Fibroblast of skin of left quadriceps (primary cell): ENCODE data around the gene NRG2.

Experiments
- DNase-seq, 2 experiments: peaks; one replicate each; pipeline ENCODE4 v3.0.0-alpha.2; 2013; ENCODE audit warnings: low read depth in 2 of 2

The NRG2 gene

DNA sequence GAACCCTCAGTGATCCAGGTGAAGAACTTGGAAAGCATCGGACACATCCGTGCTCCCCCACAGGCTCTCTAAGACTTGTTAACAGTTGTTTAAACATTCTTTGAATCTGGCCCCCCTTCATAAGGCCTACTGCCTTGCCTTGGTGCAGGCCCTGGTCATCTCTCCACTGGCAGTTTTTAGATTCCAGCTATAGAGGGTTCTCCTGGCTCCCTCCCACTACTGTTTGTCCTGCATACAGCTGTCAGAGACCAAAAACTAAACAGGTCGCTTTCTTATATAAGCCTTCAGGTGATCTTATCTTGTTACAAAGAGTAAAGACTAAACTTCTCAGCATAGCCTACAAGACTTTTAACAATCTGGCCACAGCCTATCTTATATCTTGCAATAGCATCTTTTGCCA is 32.3 kb downstream of the NRG2 start:
- DNase-seq, result no peak

DNA sequence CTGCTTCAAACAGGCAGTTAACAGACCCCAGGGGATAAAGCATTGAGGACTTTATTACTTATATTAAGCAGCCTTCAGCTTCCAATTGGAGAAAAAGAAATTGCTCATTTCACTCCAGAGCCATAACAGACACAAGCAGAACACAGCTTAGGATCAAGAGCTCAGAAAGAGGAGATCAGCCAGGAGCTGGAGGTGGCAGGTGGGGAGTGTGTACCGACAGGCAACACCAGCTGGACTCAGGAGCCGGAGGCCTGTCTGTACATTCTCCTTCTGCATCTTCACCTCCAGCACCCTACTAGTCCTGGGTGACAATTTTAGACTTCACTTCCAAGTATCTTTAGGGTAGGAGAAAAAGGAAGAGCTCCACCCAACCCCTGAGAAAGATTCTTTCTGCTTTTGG is 35.8 kb downstream of the NRG2 start:
- no peak for DNase-seq

DNA sequence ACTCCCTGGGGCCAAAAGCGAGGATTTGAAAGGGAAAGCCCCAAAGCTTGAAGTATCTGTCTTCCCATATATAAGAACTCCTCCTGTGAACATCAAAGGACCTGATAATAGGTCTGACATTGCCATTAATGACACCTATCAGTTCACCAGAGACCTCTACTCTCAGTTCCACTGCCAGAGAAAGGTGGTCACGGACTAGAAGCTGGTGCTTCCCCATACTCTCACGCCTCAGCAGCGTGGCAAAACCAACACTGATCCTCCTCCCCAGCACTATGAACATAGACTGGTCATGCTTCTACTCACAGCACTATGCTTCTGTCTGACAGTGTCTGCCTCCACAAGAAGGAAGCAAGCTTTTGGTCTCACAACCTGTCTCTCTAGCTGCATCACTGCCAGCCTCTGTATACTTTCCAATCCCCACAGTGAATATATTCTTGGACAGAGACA is 37.9 kb downstream of the NRG2 start:
- DNase-seq, result no peak

DNA sequence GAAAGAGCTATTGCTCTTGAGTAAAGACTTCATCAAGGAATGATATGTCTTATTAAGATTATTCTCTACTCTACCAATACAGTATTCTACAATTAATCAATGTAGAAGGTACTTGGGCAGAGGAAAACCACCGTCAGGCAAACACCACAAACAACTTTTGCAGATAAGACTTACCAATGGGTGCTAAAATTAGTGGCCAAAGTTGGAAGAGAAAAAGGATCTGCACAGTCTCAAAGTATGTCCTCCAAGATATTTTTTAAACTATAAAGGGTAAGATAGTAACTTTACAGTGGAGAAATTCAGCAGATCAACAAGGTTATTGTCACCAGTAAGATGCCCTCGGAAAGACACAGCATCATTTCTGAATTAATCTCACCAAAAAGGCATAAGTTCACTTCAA is 38.9 kb downstream of the NRG2 start:
- DNase-seq, result no peak

DNA sequence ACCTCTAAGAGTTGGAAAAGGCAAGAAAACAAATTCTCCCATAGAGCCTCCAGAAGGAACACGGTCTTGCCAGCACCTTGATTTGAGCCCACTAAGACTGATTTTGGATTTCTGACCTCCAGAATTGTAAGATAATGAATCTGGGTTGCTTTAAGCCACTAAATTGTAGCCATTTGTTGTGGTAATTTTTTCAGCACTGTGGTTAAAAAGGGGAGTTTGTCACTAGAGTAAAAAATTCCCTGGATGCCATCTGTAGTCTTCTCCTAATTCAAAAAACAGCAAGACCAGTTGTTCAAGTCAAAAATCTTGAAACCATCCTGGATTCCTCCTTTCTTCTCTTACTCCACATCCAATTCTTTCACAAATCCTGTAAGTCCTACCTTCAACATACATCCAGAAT is 39.6 kb downstream of the NRG2 start:
- no peak for DNase-seq

DNA sequence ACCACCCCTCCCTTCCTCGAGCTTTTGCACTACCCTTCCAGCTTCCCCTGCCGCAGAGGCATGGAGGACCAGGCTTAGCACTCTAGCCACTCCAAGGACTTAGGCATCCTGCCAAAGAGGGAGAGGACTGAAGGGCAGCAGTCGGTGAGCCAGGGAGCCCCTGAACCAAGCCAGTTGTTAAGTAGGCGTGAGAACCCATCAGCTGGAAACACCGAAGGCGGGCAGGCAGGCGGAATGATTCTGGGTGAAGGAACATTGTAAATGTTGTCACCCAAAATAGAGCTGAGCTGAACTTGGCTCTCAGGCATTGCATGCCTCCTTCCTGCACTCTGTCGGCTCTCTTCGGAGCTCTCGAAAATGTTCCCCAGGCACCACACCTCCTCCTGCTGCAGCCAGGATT is 42.8 kb downstream of the NRG2 start:
- no peak for DNase-seq

DNA sequence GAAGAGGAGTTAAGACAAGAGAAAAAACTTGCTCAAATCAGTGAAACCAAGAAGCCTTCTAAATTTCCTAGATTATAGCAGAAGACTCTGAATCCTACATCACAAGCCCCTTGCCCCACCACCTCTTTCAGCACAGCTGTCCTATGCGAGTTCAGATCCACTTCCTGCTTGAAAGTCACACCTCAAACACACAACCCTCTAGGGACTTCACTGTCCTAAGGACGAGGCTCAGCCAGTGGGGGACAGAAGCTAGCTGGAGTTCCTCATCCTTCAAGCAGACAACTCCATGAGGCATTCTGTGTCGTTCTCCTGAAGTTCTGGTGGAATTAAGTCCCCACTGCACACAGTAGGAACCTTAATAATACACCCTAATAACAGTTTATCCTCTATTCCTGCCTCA is 44.3 kb downstream of the NRG2 start:
- no peak for DNase-seq

DNA sequence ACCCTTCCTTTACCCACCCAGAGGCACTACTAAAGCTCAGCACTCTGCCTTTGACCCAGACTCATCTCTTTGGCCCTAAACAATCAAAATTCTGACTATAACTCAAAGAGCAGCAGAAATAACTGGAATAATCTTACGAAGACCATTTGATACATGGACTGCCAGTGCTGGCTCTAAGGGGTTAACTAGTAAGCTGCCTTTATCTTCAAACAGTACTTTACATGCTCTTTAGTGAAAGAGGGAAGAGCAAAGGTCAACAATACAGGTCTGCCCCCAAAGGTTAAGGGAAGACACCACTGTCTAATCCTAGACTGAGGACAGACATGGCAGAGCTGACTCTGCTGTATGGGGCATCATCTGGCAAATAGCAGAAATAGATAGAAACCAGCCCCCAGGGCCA is 45.8 kb downstream of the NRG2 start:
- no peak for DNase-seq

DNA sequence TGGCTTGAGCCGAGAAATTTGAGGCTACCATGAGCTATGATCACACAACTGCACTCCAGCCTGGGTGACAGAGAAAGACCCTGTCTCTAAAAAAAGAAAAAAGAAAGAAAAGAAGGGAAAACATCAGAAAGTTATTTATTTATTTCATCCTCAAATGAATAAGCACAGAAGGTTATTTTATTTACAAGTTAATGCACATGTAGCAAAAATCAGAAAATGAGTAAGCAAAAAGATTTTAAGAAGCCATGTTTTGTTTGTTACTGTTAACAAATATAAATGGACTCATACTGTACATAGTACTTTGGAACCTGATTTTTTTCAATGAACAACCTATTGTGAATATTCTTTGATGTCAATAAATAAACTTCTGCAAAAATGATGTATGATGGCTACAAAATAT is 47.2 kb downstream of the NRG2 start:
- no peak for DNase-seq

DNA sequence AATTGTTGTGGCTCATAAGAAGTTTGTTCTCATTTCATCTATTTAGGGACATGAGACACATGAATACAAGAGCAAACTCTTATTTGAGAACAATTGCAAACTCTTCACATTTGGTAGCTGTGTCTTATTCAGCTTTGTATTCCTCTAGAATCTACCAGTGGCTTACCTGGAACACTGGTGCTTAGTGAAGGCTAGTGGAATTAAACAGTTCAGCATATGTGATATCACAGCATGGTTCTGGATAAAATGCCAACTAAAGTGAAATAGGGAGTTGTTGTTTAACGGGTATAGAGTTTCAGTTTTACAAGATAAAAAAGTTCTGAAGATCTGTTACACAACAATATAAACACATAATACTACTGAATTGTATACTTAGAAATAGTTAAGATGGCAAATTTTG is 48.9 kb downstream of the NRG2 start:
- DNase-seq, result no peak

DNA sequence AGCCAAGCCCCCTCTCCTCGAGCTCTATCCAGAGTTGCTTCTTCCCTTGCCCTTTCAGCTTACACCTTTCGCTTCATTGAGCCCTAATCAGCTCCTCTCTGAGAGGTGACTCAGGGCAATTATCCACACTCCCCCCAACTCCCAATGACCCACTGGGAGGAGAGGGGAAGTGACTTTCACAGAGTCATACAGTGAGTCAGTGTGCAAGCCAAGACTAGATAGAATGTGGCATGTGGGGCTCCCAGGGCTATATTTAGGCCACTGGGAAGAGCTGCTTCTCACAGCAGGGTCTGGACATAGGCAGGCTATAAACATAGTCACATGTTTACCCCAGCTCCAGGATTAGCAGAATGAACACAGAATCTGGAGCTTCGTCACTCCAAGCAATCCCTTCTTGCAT is 57.4 kb downstream of the NRG2 start:
- peak; percentile 39 to 42 for DNase-seq

DNA sequence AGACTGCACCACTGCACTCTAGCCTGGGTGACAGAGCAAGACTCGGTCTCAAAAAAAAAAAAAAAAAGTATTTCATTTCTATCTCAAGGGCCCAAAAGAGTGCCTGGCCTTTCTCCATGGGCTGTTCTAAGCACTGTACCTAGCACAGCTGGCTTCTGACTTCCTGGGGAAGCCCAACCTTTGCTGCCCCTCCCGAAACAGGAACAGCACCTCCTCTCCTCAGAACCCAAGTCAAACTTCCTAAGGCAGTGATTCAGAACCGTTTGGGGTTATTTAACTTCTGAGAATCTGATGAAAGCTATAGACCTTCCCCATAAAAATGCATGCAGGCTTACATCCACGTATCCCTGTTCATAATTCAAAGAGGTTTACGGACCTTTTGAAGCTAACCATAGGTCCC is 57.8 kb downstream of the NRG2 start:
- no peak for DNase-seq

DNA sequence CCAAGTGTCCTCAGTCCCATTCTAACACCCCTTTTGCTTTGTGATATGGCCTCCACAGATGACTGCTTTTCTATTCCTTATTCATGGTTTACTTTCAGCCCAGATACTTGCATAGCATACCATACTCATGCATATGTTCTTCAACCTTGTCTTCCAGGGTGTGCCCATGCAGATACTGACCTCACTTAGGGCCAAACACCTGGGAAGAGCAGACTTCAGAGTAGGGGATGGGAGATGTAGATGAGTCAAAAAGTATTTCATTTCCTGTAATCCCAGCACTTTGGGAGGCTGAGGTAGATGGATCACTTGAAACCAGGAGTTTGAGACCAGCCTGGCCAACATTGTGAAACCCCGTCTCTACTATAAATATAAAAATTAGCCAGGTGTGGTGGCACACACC is 58.3 kb downstream of the NRG2 start:
- no peak for DNase-seq

DNA sequence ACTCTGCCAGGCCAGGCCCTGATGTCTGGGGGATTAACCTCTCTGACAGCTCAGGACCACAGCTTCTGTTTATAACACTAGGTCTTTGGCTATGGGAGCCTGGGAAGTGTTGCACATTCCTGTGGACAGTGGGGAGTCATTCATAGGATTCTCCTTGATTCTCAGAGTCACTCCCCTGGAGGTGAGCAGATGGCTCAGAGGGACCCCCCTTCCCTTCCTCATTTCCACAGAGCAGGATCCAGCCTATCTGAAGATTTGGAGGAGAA is 60.2 kb downstream of the NRG2 start:
- DNase-seq, result no peak

DNA sequence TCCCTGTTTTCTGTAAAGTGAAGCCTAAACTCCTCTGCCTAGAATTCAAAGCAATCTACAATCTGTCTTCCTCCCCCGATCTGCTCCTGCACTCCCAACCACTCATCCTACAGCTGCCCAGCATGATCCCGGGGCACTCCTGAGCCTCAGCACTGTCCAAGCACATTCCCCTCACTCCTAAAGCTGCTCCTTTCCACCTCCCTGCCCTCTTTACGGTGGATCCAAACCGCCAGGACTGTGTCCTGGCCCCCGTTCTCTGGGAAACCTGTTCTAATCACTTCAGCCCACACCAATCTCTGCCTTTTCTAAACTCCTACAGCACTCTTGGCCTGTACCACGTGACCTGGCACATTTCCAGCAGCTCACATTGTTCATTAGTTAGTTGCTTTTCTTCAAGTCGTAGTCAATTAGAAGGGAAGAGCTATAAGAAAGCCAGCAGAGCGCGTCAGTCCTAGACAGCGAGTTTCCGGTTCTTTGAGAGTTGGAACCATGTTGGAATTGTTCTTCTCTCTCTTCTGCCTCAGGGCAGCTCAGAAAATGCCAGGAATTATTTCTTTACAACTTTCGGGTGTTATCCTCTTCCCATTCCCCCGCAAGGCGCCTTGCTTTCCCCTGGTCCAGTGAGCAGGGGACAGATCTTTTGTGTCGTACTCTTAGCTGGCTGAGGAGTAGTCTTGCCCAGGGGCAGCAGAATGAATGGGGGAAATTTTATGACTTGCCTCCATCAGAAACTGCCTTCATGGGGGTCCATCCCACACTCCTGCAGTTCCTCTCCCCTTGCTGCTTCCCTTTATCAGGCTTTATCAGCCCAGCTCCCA is 60.7 kb downstream of the NRG2 start:
- peak in 1 of 2 experiments; percentile 16 for DNase-seq

DNA sequence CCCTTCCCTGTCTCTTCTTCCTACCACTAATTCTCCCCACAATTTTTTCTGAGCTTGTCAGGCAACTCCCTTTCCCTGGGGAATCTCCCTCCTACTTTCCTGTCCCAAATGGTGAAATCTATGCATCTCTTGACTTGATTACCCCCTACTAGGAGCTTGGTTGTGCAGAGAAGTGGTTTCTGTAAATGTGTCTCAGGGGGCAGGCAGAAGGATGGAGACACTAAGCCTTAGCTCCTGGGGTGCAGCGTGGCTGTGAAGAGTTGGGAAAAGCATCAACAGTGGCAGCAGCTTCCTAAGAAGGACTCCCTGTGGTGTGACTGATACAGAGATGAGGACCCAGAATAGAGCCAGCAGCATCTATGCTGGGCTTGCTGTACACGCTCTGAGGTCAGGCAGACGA is 62.3 kb downstream of the NRG2 start:
- DNase-seq, result no peak

DNA sequence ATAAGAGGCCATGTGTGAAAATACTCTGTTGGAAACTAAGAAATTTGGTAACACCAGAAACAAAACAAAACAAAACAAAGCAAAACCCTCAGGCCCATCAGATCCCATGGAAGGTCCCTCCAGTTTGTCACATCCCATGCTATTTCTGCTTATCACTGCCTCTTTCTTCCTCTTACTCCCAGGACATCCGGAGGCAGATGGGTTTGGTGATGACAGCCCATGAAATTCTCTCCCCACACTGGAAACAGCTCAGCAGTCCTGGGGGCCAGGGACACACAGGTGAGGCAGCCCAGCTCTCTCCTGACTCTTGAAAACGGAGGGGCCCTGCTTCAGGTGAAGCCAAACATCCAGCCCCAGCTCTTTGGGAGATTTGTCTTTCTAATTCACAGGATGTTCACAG is 63.2 kb downstream of the NRG2 start:
- no peak for DNase-seq

DNA sequence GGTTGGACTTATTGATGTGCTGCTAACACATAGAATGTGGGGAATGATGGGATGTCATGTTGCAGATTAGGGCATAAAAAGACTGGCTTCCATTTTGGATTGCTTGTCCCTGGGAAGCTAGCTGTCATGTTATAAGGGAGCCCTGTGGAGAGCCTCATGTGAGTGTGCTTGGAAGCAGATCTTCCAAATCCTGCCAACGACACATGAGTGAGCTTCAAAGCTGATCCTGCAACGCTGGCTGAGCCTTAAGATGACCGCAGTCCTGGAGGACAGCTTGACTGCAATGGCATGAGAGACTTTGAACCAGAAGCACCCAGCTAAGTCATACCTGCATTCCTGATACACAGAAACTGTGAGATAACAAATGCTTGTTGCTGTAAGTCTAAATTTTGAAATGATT is 63.6 kb downstream of the NRG2 start:
- no peak for DNase-seq

DNA sequence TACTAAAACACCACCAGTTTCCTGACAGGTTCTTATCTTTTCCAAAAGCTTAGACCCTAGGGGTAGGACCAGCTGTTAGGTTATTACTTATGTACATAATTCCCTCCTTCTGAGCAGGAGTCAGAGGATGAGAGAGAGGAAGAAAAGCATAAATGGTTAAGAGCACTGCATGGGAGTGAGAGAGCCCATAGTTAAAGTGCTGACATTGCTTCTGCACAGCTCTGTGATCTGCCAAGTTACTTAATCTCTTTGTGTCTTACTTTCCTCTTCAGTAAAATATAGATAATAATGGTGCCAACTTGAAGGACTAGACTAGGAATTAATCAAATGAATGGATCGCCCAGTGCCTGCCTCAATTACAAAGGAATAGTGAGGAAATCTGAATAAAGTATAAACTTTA is 66.4 kb downstream of the NRG2 start:
- no peak for DNase-seq

DNA sequence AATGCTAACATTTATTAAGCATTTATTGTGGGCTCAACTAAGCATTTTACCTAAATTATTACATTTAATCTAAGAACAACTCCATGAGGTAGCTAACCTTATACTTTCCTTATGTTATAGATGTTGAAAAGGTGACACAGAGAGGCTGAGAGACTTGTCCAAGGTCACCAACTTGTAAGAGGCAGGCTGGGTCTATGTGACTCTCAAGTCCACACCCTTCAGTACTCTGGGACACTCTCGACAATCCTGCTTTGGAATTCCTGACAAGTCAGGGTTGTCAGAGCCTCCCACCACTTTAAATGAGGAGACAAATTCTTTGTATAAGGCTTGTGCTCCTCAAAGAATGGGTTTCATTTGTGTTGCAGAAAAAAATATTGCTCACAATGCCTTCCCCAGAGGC is 67.2 kb downstream of the NRG2 start:
- no peak for DNase-seq

DNA sequence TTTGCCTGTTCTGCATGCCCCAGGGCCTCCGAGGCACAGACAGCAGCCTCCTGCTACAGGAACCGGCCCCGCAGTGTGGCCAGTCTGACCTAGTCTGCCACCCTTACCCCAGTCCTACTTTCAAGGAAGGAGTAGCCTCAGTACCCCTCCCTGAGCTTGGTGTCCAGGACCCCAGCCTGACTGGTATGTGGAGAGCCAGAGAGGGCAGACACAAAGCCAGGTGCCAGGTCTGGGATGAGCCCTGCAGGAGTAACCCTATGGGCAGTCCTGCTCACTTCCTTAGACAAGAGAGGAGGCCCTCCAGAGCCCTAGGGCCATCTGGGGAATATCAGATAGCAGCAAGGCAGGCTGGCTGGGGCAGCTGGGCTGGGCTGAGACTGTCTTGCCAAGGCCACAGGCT is 67.8 kb downstream of the NRG2 start:
- DNase-seq, result no peak

DNA sequence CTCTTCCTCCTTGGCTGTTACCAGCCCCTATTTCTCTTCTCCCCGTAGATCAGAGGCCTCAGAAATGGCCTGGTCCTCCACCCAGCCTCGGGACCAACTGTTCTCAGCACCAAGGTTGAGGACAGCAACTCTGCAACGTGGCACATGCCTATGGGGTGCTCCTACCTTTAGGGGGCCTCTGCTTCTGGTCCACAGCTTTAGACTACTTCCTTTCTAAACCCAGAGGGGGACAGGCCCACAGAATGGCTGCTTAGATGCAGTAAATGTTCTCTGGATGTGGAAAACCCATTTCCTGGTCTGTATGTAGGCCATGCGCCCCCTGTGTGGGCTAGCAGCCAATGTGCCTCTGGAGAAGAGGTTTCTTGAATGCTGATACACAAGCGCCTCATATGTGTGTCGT is 68.4 kb downstream of the NRG2 start:
- DNase-seq, result no peak

DNA sequence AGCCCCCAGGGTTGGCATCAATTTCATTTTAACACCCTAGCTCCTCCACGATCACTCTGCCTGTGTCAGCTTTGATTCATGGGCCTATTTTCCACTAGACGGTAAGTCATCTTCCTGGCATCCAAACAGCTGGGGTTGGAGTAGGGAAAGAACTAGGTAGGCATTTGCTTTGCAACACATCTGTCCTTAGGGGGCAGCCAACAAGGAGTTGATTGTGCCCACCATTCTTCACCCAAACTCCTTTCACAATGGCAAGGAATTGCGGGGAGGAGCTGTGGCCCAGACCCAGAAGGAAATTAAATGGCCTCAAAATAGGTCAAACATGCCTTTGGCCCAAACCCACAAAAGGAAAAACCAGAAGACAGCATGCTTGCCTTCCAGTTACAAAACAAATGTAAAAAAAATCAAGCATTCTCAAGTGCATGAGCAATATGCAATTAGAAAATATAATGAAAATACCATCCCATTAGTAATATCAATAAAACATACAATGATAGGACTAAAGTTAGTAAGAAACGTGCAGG is 71.8 kb downstream of the NRG2 start:
- DNase-seq, result no peak

DNA sequence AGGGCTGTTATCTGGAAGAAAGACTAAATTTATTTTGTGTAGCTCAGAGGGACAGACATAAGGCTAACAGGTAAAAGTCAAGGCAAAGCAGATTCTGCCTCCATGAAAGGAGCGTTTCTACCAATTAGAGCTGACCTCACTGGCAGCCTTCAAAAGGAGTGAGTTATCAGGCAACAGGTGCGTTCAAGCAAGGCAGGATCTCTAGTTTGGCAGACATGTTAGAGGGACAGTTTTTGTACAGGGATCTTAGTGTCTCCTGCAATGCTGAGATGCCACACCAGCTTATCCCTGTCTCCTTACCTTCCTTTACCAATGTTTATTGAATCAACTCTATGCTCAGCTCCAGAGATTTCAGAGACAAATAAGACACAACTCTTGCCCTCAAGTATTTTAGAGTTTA is 73.8 kb downstream of the NRG2 start:
- no peak for DNase-seq
